HL-60 (cell line): Measurements from ENCODE around the gene STRA6.

ENCODE experiments used
- CTCF ChIP-seq: IDR thresholded peaks from one replicate; pipeline ENCODE4 v1.5.1; 2011; ENCODE audit warnings: low read length, control low read depth, inconsistent platforms; ENCODE audit not compliant: insufficient read depth
- POLR2AphosphoS5 ChIP-seq: IDR thresholded peaks from 2 replicates; pipeline ENCODE4 v1.6.1; 2012; ENCODE audit warnings: low read depth

DNA sequence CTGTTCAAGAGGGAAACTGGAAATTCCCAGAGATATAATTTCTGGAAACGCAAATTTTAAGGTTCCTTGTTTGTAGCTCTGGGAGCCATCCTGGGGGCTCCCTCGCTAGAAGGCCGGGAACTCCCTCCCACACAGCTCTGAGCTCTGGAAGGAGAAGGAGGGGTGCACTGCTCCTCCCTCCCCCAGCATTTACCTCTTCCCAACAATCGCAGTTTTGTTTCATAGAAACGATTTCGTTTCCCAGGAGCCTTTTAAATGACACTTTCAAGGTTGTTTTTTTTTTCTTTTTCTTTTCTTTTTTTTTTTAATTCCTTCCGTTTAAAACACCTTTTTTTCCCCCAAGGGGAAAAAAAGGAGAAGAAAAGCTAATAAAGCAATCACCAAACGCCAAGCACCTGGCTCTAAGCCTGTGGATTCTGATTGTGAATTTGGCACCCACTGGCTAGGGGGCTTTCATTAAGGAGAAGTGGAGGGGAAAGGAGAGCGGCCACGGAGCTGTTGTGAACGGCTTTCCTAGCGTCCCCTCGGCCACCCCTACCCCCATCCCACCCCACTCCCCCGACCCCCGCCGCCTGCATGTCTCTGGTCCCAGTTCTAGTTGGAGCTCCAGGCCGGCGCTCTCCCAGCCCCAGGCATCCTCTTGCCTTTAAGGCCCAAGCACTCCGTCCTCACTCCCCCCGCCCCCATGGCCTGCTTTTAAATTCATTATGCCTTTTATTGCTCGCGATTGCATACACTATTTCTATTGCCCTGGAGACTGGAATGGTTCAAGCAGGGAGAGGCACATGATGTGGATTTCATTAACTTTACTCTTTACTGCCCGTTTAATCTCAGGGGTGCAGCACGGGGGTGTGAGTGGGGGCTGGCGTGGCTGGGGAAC lies 19.9 kb upstream of the STRA6 start:
- TF ChIP-seq CTCF (no peak), POLR2AphosphoS5 (no peak)
